ENCODE results near the gene LARGE1.

LARGE1 gene

GRCh38 chr22:33539202-33539901 is 380.9 kb downstream of the LARGE1 start:
- DNase-seq = no peak

GRCh38 chr22:33538277-33538885 is 381.9 kb downstream of the LARGE1 start:
- DNase-seq = no peak

- no peak for DNase-seq
Observed at GRCh38 chr22:33537059-33537458, 383.2 kb downstream of the LARGE1 start.

- DNase-seq = no peak
Observed at GRCh38 chr22:33535937-33536875, 384.1 kb downstream of the LARGE1 start.

- DNase-seq = no peak
Observed at GRCh38 chr22:33529424-33530113, 390.7 kb downstream of the LARGE1 start.

- DNase-seq = no peak
Observed at GRCh38 chr22:33528183-33528582, 392.1 kb downstream of the LARGE1 start.

GRCh38 chr22:33526434-33527107 is 393.7 kb downstream of the LARGE1 start:
- no peak for DNase-seq

GRCh38 chr22:33524511-33525260 is 395.6 kb downstream of the LARGE1 start:
- DNase-seq = no peak

- no peak for DNase-seq
Observed at GRCh38 chr22:33521879-33522665, 398.2 kb downstream of the LARGE1 start.

GRCh38 chr22:33520904-33521780 is 399.1 kb downstream of the LARGE1 start:
- DNase-seq = no peak

GRCh38 chr22:33519974-33520903 is 400.0 kb downstream of the LARGE1 start:
- no peak for DNase-seq

- DNase-seq = peak; percentile 54
Observed at GRCh38 chr22:33519071-33519973, 401.0 kb downstream of the LARGE1 start.

GRCh38 chr22:33518405-33518804 is 401.9 kb downstream of the LARGE1 start:
- no peak for DNase-seq

GRCh38 chr22:33515795-33516194 is 404.5 kb downstream of the LARGE1 start:
- no peak for DNase-seq

GRCh38 chr22:33513388-33514338 is 406.6 kb downstream of the LARGE1 start:
- DNase-seq = no peak

- DNase-seq = no peak
Observed at GRCh38 chr22:33512908-33513307, 407.4 kb downstream of the LARGE1 start.

Data from femur (tissue), 1 donor.